H1 (cell line): ENCODE measurements around the gene CACNA2D3. TPM values are rescaled to one million over a fixed set of nuclear protein-coding genes. Genes with fewer than 3 reads are reported as not detected.

Source experiments
- KDM4A ChIP-seq: IDR thresholded peaks from one replicate; pipeline ENCODE4 v1.7.1; 2012; ENCODE audit warnings: low read depth, mild to moderate bottlenecking, moderate library complexity, low read length, inconsistent platforms; ENCODE audit not compliant: severe bottlenecking
- polyA plus RNA-seq, 7 experiments: library from polyadenylated mRNA; depleted of rRNA in 3 of 7; stranded (reverse) in 5 of 7; unstranded in 2 of 7; fragments of >200 nt in 5 of 7; fragments of 200-250 nt in 2 of 7; gene quantifications; 1 replicate in 5 of 7; 2 replicates in 1 of 7; 4 replicates in 1 of 7; pipeline versions ENCODE4 v1.2.1 to v1.2.3, GENCODE V29; 2011 to 2013; ENCODE audit warnings: missing spikeins in 2 of 7, mixed read lengths in 2 of 7
- total RNA-seq: library from RNA; stranded (reverse); fragmentation: NEBNext Ultra II Directional; extraction: Animal tissue kit (Norgen Biotek cat#: 25700); gene quantifications from 2 replicates; pipeline ENCODE4 v1.2.1, GENCODE V29; 2021

Gene CACNA2D3
- total and polyA plus RNA-seq, 2 of the 8 experiments (the other 6 are each of a cell fraction or from before 2014, with no cell fraction given) = 1.5 to 1.8 TPM

DNA sequence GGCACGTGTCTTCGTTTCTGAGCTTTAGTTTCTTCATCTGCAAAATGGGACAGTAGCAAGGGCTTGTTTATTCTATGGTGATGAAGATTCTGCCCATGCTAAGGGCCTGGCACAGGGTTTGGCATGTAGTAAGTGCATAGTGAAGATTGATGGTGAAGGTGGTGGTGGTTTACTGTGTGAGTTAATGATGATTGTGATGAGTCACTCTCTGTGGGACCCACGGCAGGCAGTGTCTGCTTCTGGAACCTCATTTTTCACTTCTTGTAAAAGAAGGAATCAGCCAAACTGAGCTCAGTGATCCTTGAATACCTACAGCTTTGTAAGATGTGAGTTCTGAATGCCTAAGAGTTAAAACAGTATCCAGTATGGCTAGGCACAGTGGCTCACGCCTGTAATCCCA is 891.7 kb downstream of the CACNA2D3 start (continued):
- no peak for TF ChIP-seq KDM4A
